Parathyroid adenoma (tissue), 2 donors: ENCODE data around the gene SERTAD4.

Experiments
- H2AFZ ChIP-seq: fragments of 300-600 bp; sonication (generic); one replicate; pipeline ENCODE4 v1.7.0; 2017; ENCODE audit warnings: antibody characterized with exemption, mild to moderate bottlenecking
- H3K27ac ChIP-seq: fragments of 300-600 bp; sonication (generic); one replicate; pipeline ENCODE4 v1.7.0; 2017
- H3K27me3 ChIP-seq: fragments of 300-600 bp; sonication (generic); one replicate; pipeline ENCODE4 v1.7.0; 2017; ENCODE audit warnings: low read length; ENCODE audit not compliant: control insufficient read depth, insufficient read depth
- H3K36me3 ChIP-seq: fragments of 300-600 bp; sonication (generic); one replicate; pipeline ENCODE4 v1.7.0; 2017; ENCODE audit warnings: low read length; ENCODE audit not compliant: control insufficient read depth, insufficient read depth
- H3K4me1 ChIP-seq: fragments of 300-600 bp; sonication (generic); one replicate; pipeline ENCODE4 v1.7.0; 2017; ENCODE audit warnings: control low read depth
- H3K4me2 ChIP-seq: fragments of 300-600 bp; sonication (generic); one replicate; pipeline ENCODE4 v1.7.0; 2017; ENCODE audit warnings: low read length
- H3K4me3 ChIP-seq: fragments of 300-600 bp; sonication (generic); one replicate; pipeline ENCODE4 v1.7.0; 2017; ENCODE audit warnings: low read depth, low read length
- H3K79me2 ChIP-seq: fragments of 300-600 bp; sonication (generic); one replicate; pipeline ENCODE4 v1.7.0; 2017; ENCODE audit warnings: control low read depth
- H3K9ac ChIP-seq: fragments of 300-600 bp; sonication (generic); one replicate; pipeline ENCODE4 v1.7.0; 2017; ENCODE audit warnings: mild to moderate bottlenecking
- H3K9me3 ChIP-seq: fragments of 300-600 bp; sonication (generic); one replicate; pipeline ENCODE4 v1.7.0; 2017; ENCODE audit warnings: low read length; ENCODE audit not compliant: control insufficient read depth
- CTCF ChIP-seq: fragments of 300-600 bp; sonication (generic); IDR thresholded peaks from one replicate; pipeline ENCODE4 v1.7.0; 2017; ENCODE audit warnings: antibody characterized with exemption, mild to moderate bottlenecking
- donor health status: primary hyperparathyroidism.

SERTAD4 gene

GRCh38 chr1:210252621-210253051 is 20.0 kb downstream of the SERTAD4 start:
- Histone ChIP-seq H3K27ac (no peak overlapping the region), H3K27me3 (no peaks in the 10 kb centered on the region), H3K9me3 (no peaks in the 10 kb centered on the region), H3K36me3 (no peaks in the 10 kb centered on the region), H3K9ac (no peak overlapping the region), H3K79me2 (no peaks in the 10 kb centered on the region), H3K4me1 (peaks cover 2% of the 10 kb centered on the region), H2AFZ (no peak overlapping the region), H3K4me2 (no peak overlapping the region), H3K4me3 (no peak overlapping the region)
- no peak for TF ChIP-seq CTCF

- Histone ChIP-seq H3K9ac (no peak overlapping the region), H3K27me3 (no peaks in the 10 kb centered on the region), H2AFZ (no peak overlapping the region), H3K9me3 (no peaks in the 10 kb centered on the region), H3K36me3 (no peaks in the 10 kb centered on the region), H3K4me1 (peaks cover 4% of the 10 kb centered on the region), H3K4me3 (no peak overlapping the region), H3K79me2 (no peaks in the 10 kb centered on the region), H3K27ac (no peak overlapping the region), H3K4me2 (no peak overlapping the region)
- no peak for TF ChIP-seq CTCF
Measured at GRCh38 chr1:210254298-210254697, 21.7 kb downstream of the SERTAD4 start.

GRCh38 chr1:210257698-210258529 is 25.3 kb downstream of the SERTAD4 start:
- Histone ChIP-seq H3K4me1 (peaks cover 4% of the 10 kb centered on the region), H3K27ac (no peak overlapping the region), H3K36me3 (no peaks in the 10 kb centered on the region), H3K9me3 (no peaks in the 10 kb centered on the region), H3K27me3 (no peaks in the 10 kb centered on the region), H3K9ac (no peak overlapping the region), H2AFZ (peak overlapping the region; percentile 53), H3K79me2 (no peaks in the 10 kb centered on the region), H3K4me3 (no peak overlapping the region), H3K4me2 (no peak overlapping the region)
- TF ChIP-seq CTCF, result no peak

DNA sequence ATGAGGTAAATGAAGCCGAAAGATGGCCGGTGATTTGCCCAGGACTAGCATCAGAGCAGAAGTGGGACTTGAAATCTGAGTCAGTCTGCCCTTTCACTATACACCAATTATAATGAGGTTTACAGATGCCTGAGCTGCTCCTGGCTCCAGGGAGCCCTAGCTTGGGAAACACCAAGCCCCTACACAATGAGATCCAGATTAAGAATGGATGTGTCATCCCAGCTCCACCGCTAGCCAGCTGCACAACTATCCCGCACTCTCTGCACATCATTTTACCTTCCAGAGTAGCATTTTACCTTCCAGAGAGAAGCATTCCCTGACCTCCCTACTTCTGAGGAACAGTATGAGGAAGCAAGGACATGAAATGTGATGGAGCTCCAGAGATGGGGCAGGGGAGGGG is 27.0 kb downstream of the SERTAD4 start:
- Histone ChIP-seq H3K27me3 (no peaks in the 10 kb centered on the region), H3K4me3 (no peak overlapping the region), H2AFZ (no peak overlapping the region), H3K36me3 (no peaks in the 10 kb centered on the region), H3K79me2 (no peaks in the 10 kb centered on the region), H3K9me3 (no peaks in the 10 kb centered on the region), H3K27ac (no peak overlapping the region), H3K9ac (no peak overlapping the region), H3K4me2 (no peak overlapping the region), H3K4me1 (peaks cover 4% of the 10 kb centered on the region)
- TF ChIP-seq CTCF, result no peak

DNA sequence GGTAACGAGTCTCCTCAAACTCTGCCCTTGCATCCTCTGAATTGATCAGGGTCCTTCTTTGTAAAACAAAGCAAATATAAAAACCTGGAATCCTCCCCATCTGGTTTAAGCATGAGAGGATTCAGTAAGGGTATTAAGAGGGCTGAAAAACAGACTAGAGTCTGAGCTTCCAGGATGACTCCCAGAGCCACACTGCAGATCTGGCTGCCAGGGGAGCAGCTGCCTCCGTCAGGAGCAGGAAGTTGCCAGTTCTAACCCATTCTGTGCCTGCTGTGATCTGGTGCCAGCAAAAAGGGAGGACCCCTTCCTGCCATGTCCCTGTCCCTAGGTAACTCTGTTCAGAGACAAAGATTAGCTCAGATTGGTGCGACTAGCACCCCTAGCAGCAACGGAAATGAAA is 27.5 kb downstream of the SERTAD4 start:
- Histone ChIP-seq H2AFZ (no peak overlapping the region), H3K79me2 (no peaks in the 10 kb centered on the region), H3K9ac (no peak overlapping the region), H3K4me2 (no peak overlapping the region), H3K36me3 (no peaks in the 10 kb centered on the region), H3K4me1 (peaks cover 7% of the 10 kb centered on the region), H3K27ac (no peak overlapping the region), H3K4me3 (no peak overlapping the region), H3K27me3 (no peaks in the 10 kb centered on the region), H3K9me3 (no peaks in the 10 kb centered on the region)
- TF ChIP-seq CTCF, result no peak
